Measurements from ENCODE around the gene RASSF1. TPM values are rescaled to one million over a fixed set of nuclear protein-coding genes. Genes with fewer than 3 reads are reported as not detected.
A peak's percentile ranks its signal among the peaks of the same experiment; 100 is the strongest.

Gene RASSF1
- total and polyA plus RNA-seq, 2 donors, result 17.6 to 40.3 TPM

DNA sequence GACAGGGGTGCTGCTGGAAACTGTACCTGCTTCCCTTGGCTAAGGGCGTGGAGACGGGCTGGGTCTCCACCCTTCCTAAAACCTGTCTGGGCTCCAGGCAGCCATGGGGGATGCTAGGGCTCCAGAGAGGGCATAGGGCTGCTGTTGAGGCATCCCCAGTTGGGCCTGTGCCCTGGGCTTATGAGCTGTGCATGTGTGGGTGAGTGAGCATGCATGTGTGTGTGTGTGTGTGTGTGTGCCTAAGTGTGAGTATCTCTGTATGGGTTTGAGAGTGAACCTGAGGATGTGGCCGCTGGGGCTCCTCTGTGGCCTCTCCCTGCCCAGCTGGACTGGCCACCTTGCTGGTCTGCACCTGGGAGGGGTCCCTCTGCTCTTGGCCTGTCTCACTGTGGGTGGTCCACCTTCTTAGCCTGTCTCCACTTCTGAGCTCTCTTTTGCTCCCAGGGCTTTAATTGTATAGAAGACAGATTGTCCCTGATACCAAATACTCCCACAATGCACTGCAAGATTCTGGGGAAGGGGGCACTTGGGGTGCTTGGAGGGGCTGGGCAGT is 30.6 kb upstream of the RASSF1 start:
- no peak overlapping the region for H3K27ac ChIP-seq (ENCODE audit: low read depth in 1 of 2, low read length in 1 of 2)
- H3K4me1 ChIP-seq (ENCODE audit: control insufficient read depth in 2 of 2, insufficient read depth in 2 of 2, low read length in 2 of 2), result peaks cover 3 to 21% of the 10 kb centered on the region in 2 donors
- H3K27me3 ChIP-seq (ENCODE audit: control insufficient read depth in 2 of 2, insufficient read depth in 1 of 2, low read length in 1 of 2), result peaks cover 0 to 4% of the 10 kb centered on the region in 2 donors
- H3K4me3 ChIP-seq (ENCODE audit: low read length in 2 of 2), result no peak overlapping the region
- 96% methylated on average over 3 of the region's 3 CpGs for WGBS
- H3K9me3 ChIP-seq (ENCODE audit: control insufficient read depth in 2 of 2, insufficient read depth in 1 of 2, low read length in 1 of 2), result no peaks in the 10 kb centered on the region
- DNase-seq (ENCODE audit: low read depth in 6 of 9, low spot score in 9 of 9), result no peak
- no peaks in the 10 kb centered on the region for H3K36me3 ChIP-seq (ENCODE audit: control insufficient read depth in 2 of 2, insufficient read depth in 2 of 2, low read length in 1 of 2)

DNA sequence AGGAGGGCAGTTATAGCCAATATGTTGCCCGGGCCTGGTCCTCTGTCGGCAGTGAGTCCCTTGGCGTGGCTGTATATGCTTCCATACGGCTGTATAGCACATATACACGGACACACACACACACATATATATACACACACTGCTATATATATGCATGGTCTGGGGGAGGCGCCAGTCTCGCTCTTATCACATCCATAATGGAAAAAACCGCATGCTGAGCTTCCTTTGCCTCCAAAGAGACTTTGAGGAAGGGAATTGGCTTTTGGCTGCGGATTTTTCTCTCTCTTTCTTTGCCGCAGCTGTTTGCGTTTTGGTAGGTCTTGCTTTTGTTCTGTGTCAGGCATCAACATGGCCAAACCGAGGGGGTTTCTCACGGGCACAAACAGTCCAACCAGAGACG is 30.0 kb upstream of the RASSF1 start:
- Histone ChIP-seq H3K4me3 (ENCODE audit: low read length in 2 of 2) (no peak overlapping the region), H3K4me1 (ENCODE audit: control insufficient read depth in 2 of 2, insufficient read depth in 2 of 2, low read length in 2 of 2) (peaks cover 7 to 26% of the 10 kb centered on the region in 2 donors), H3K27me3 (ENCODE audit: control insufficient read depth in 2 of 2, insufficient read depth in 1 of 2, low read length in 1 of 2) (peaks cover 0 to 4% of the 10 kb centered on the region in 2 donors), H3K36me3 (ENCODE audit: control insufficient read depth in 2 of 2, insufficient read depth in 2 of 2, low read length in 1 of 2) (no peaks in the 10 kb centered on the region), H3K9me3 (ENCODE audit: control insufficient read depth in 2 of 2, insufficient read depth in 1 of 2, low read length in 1 of 2) (no peaks in the 10 kb centered on the region), H3K27ac (ENCODE audit: low read depth in 1 of 2, low read length in 1 of 2) (no peak overlapping the region)
- DNase-seq (ENCODE audit: low read depth in 6 of 9, low spot score in 9 of 9), result no peak
- 85% methylated on average over 14 of the region's 14 CpGs for WGBS

DNA sequence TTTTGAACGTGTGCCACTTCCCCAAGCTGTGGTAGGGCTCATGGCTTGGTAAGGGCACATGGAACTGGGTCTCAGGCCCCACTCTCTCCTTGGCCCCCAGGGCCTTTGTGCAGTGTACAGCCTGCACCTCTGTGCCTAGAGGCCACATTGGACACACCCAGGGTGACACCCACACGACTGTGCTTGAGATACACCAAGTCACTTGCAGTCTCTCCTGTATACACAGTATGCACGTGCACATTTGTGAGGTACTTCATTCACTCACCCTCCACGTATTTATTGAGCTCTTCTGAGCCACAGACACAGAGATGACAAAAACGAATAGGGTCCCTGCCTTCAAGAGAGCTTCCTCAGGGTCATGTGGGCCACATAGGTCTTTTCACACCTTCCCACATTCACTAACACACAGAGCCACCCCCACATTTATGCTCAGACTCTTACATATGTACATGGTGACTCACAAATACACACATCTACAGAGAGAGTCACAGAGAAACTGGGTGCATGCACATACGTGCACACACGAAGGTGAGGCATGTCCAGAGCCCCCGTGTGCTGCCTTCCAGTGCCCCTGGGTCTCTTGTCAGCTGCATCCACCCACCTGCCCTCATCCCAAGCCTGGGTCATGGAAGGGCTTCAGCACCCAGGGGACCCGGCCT is 28.5 kb upstream of the RASSF1 start:
- DNase-seq (ENCODE audit: low read depth in 6 of 9, low spot score in 9 of 9), result no peak
- Histone ChIP-seq H3K4me1 (ENCODE audit: control insufficient read depth in 2 of 2, insufficient read depth in 2 of 2, low read length in 2 of 2) (peaks cover 13 to 35% of the 10 kb centered on the region in 2 donors), H3K4me3 (ENCODE audit: low read length in 2 of 2) (no peak overlapping the region), H3K36me3 (ENCODE audit: control insufficient read depth in 2 of 2, insufficient read depth in 2 of 2, low read length in 1 of 2) (no peaks in the 10 kb centered on the region), H3K27ac (ENCODE audit: low read depth in 1 of 2, low read length in 1 of 2) (no peak overlapping the region), H3K9me3 (ENCODE audit: control insufficient read depth in 2 of 2, insufficient read depth in 1 of 2, low read length in 1 of 2) (no peaks in the 10 kb centered on the region), H3K27me3 (ENCODE audit: control insufficient read depth in 2 of 2, insufficient read depth in 1 of 2, low read length in 1 of 2) (peaks cover 0 to 4% of the 10 kb centered on the region in 2 donors)
- 93% methylated on average over 9 of the region's 9 CpGs for WGBS

DNA sequence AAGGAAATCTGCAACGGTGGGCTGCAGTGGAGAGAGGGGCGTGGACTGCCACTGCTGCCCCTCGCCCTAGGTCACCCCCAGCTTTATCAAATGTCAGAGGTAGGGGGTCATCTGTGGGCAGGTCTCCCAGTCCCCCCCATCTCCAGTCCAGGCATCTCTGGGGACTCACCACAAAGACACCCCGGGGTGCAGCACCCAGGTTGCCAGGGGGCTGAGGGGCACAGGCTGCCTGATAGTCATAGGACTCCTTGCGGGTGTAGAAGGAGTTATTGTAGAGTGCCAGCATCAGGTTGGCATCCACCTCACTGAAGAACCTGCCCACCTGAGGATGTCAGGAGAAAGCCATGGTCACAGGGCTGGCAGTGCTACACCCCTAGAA is 25.2 kb upstream of the RASSF1 start:
- H3K4me1 ChIP-seq (ENCODE audit: control insufficient read depth in 2 of 2, insufficient read depth in 2 of 2, low read length in 2 of 2), result peaks cover 11 to 18% of the 10 kb centered on the region in 2 donors
- 78% methylated on average over 5 of the region's 5 CpGs for WGBS
- no peaks in the 10 kb centered on the region for H3K36me3 ChIP-seq (ENCODE audit: control insufficient read depth in 2 of 2, insufficient read depth in 2 of 2, low read length in 1 of 2)
- no peaks in the 10 kb centered on the region for H3K9me3 ChIP-seq (ENCODE audit: control insufficient read depth in 2 of 2, insufficient read depth in 1 of 2, low read length in 1 of 2)
- H3K27ac ChIP-seq (ENCODE audit: low read depth in 1 of 2, low read length in 1 of 2), result peak overlapping the region in 1 of 2 donors; percentile 95
- H3K4me3 ChIP-seq (ENCODE audit: low read length in 2 of 2), result peak overlapping the region; percentile 51 to 62
- peaks cover 0 to 4% of the 10 kb centered on the region in 2 donors for H3K27me3 ChIP-seq (ENCODE audit: control insufficient read depth in 2 of 2, insufficient read depth in 1 of 2, low read length in 1 of 2)
- DNase-seq (ENCODE audit: low read depth in 6 of 9, low spot score in 9 of 9), result no peak

DNA sequence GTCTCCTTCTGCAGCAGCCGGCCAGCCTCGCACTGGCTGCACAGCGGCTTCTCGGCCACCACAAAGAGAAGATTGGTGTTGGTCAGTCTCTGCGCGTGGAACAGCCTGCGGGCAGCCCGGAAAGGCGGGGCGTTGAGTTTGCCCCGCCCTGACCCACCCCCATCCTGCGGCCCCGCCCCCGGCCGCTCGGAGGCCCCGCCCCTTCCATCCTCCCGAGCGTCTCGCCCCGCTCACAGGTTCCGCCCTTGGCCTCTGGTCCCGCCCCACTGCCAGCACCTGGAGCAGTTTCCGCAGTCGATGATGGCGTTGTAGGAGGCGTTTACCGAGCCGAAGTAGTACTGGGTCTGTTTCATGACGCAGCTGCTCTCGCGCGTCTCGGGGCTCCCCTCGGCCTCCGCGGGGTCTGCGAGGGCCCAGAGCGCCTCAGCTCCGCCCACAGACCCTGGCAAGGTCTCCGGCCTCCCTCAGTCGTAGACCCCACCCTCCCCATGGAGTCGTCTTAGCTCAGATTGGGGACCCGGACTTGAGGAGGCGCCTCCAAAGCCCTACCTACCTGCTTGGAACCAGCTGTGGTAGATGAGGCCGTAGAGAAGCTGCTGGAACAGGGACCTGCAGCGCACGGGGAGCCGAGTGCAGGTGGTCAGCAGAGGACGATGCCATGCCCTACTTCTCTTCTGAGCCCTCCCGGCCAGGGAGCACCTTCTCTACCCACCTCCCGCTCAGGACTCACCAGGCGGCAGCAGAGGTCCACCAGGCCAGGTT is 24.6 kb upstream of the RASSF1 start:
- Histone ChIP-seq H3K36me3 (ENCODE audit: control insufficient read depth in 2 of 2, insufficient read depth in 2 of 2, low read length in 1 of 2) (no peaks in the 10 kb centered on the region), H3K4me1 (ENCODE audit: control insufficient read depth in 2 of 2, insufficient read depth in 2 of 2, low read length in 2 of 2) (peaks cover 11 to 18% of the 10 kb centered on the region in 2 donors), H3K27ac (ENCODE audit: low read depth in 1 of 2, low read length in 1 of 2) (peak overlapping the region; percentile 92 to 95), H3K9me3 (ENCODE audit: control insufficient read depth in 2 of 2, insufficient read depth in 1 of 2, low read length in 1 of 2) (no peaks in the 10 kb centered on the region), H3K4me3 (ENCODE audit: low read length in 2 of 2) (peak overlapping the region; percentile 51 to 62), H3K27me3 (ENCODE audit: control insufficient read depth in 2 of 2, insufficient read depth in 1 of 2, low read length in 1 of 2) (peaks cover 0 to 4% of the 10 kb centered on the region in 2 donors)
- peak; percentile 80 to 96 (median 89) for DNase-seq (ENCODE audit: low read depth in 6 of 9, low spot score in 9 of 9)
- 4% methylated on average over 53 of the region's 53 CpGs for WGBS

DNA sequence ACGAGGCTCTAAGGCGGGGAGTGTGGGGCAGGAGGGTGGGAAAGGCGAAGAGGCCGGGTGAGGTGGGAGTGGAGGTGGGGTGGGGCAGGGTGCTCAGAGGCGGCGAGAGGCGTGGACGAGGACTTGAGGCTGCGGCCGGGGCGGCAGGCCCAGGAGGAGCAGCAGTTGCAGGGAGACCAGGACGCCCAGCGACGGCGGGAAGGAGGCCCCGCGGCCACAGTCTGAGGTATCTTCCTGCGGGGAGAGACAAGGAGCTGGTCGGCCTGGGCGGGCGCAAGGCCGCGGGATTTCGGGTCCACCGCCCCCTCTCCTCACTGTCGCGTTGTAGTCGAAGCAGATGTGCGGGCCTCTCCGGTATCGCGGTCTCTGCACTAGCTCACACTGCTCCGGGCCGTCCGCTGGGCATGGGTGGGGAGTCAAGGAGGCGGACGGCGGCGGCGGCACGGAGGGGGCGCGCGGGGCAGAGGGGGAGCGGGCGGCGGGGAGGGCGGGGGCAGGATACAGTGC is 24.0 kb upstream of the RASSF1 start:
- Histone ChIP-seq H3K36me3 (ENCODE audit: control insufficient read depth in 2 of 2, insufficient read depth in 2 of 2, low read length in 1 of 2) (no peaks in the 10 kb centered on the region), H3K27me3 (ENCODE audit: control insufficient read depth in 2 of 2, insufficient read depth in 1 of 2, low read length in 1 of 2) (peaks cover 0 to 4% of the 10 kb centered on the region in 2 donors), H3K4me1 (ENCODE audit: control insufficient read depth in 2 of 2, insufficient read depth in 2 of 2, low read length in 2 of 2) (peaks cover 11 to 24% of the 10 kb centered on the region in 2 donors), H3K27ac (ENCODE audit: low read depth in 1 of 2, low read length in 1 of 2) (no peak overlapping the region), H3K9me3 (ENCODE audit: control insufficient read depth in 2 of 2, insufficient read depth in 1 of 2, low read length in 1 of 2) (no peaks in the 10 kb centered on the region), H3K4me3 (ENCODE audit: low read length in 2 of 2) (peak overlapping the region; percentile 51 to 62)
- WGBS, result 22% methylated on average over 48 of the region's 48 CpGs
- no peak for DNase-seq (ENCODE audit: low read depth in 6 of 9, low spot score in 9 of 9)

DNA sequence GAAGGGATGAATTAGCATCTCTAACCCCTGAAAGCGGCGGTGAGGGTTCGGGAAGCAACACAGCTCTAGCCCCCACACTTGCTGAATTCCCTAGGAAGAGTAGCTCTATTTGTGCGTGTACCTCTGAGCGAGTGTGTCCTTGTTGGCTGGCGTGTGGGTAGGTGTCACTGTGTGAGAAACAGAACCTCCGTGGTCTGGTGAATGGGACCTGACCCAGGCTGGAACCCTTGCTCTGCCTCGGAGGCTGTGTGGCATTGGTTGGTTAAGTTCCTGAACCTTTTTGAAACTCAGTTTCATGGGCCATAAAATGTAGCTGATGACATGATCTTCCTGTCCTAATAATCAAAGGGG is 19.1 kb upstream of the RASSF1 start:
- Histone ChIP-seq H3K4me1 (ENCODE audit: control insufficient read depth in 2 of 2, insufficient read depth in 2 of 2, low read length in 2 of 2) (peaks cover 27 to 44% of the 10 kb centered on the region in 2 donors), H3K36me3 (ENCODE audit: control insufficient read depth in 2 of 2, insufficient read depth in 2 of 2, low read length in 1 of 2) (peaks cover 29 to 31% of the 10 kb centered on the region in 2 donors), H3K27me3 (ENCODE audit: control insufficient read depth in 2 of 2, insufficient read depth in 1 of 2, low read length in 1 of 2) (peaks cover 0 to 4% of the 10 kb centered on the region in 2 donors), H3K9me3 (ENCODE audit: control insufficient read depth in 2 of 2, insufficient read depth in 1 of 2, low read length in 1 of 2) (no peaks in the 10 kb centered on the region), H3K4me3 (ENCODE audit: low read length in 2 of 2) (peak overlapping the region in 1 of 2 donors; percentile 83), H3K27ac (ENCODE audit: low read depth in 1 of 2, low read length in 1 of 2) (no peak overlapping the region)
- DNase-seq (ENCODE audit: low read depth in 6 of 9, low spot score in 9 of 9), result no peak
- WGBS, result 37% methylated on average over 8 of the region's 8 CpGs

DNA sequence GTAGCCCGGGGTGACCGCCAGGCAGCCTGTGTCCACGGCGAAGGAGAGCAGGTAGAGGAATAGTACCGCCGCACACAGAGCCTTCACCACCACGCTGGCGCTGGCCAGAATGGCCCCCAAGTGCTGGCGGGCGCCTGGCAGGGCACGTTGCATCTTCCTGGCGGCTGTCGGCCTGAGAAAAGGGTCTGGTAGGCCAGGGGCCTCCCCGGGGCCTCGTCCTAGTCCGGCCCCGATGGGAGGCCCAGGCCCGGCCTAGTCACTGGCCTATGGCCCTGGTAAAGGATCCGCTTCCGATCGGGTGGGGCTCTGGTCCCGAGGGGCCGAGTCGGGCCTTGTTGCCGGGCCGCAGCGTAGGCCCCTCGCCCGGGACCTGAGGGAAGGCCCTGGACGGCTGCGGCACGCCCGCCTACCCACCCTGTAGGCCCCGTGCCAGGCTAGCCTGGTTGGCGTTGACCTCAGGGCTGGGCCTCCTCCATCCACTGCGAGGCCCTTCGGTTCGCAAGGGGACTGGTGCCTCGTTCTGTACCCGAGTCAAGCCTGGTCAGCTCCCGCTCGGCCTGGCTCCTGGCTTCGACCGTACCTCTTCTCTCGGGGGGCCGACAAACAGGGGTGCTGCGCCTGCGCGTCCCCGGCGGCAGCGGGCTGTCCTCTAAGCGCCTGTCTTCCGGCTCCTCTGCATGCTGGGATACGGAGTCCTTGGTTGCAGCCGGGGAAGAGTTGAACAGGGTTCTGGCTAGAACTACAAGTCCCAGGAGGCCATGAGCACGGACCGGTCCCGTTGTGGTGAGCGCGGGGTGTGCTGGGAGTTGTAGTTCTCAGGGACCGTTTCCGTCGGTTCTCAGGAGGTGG is 18.5 kb upstream of the RASSF1 start, which contains the start of gene TMEM115:
Gene TMEM115, minus strand, starts transcription at position 611 of the 849 bp plus-strand sequence. Its CDS starts 458 bp downstream, at position 153.
- Histone ChIP-seq H3K27ac (ENCODE audit: low read depth in 1 of 2, low read length in 1 of 2) (peak within 1 kb of the TSS; percentile 64 to 67), H3K9me3 (ENCODE audit: control insufficient read depth in 2 of 2, insufficient read depth in 1 of 2, low read length in 1 of 2) (no peaks in the 10 kb centered on the region), H3K36me3 (ENCODE audit: control insufficient read depth in 2 of 2, insufficient read depth in 2 of 2, low read length in 1 of 2) (peaks cover 35 to 37% of the 10 kb centered on the region in 2 donors), H3K4me1 (ENCODE audit: control insufficient read depth in 2 of 2, insufficient read depth in 2 of 2, low read length in 2 of 2) (peaks cover 23 to 39% of the 10 kb centered on the region in 2 donors), H3K27me3 (ENCODE audit: control insufficient read depth in 2 of 2, insufficient read depth in 1 of 2, low read length in 1 of 2) (no peaks in the 10 kb centered on the region), H3K4me3 (ENCODE audit: low read length in 2 of 2) (peak within 1 kb of the TSS; percentile 74 to 83)
- DNase-seq (ENCODE audit: low read depth in 6 of 9, low spot score in 9 of 9), result peak; percentile 92 to 99 (median 98)
- 4% methylated on average over 64 of the region's 64 CpGs for WGBS

Measured in thymus (tissue), 11 donors.